SK-N-SH treated with all-trans-retinoic acid at 6 μM for 48 hours (cell line): ENCODE data around the gene ROBO1.

ENCODE experiments used
- ARNTL ChIP-seq: fragments of 450-650 bp; formaldehyde crosslinking; IDR thresholded peaks from 2 replicates; pipeline ENCODE4 v1.5.0; 2020; ENCODE audit warnings: low read depth, mild to moderate bottlenecking, moderate library complexity, borderline replicate concordance
- BACH2 ChIP-seq: fragments of 250-450 bp; sonication (Bioruptor Pico); IDR thresholded peaks from 2 replicates; pipeline ENCODE4 v1.9.0; 2021; ENCODE audit warnings: mild to moderate bottlenecking, borderline replicate concordance
- CREB5 ChIP-seq: fragments of 250-450 bp; sonication (Bioruptor Pico); IDR thresholded peaks from 2 replicates; pipeline ENCODE4 v1.5.1; 2020; ENCODE audit warnings: low read depth, mild to moderate bottlenecking, moderate library complexity
- CSRNP3 ChIP-seq: fragments of 250-450 bp; sonication (Bioruptor Pico); IDR thresholded peaks from 2 replicates; pipeline ENCODE4 v1.5.1; 2021; ENCODE audit warnings: mild to moderate bottlenecking, moderate library complexity
- GLIS3 ChIP-seq: fragments of 250-450 bp; sonication (Bioruptor Pico); IDR thresholded peaks from 2 replicates; pipeline ENCODE4 v1.5.0; 2020; ENCODE audit warnings: mild to moderate bottlenecking, moderate library complexity
- PATZ1 ChIP-seq: fragments of 250-450 bp; sonication (Bioruptor Pico); IDR thresholded peaks from 2 replicates; pipeline ENCODE4 v1.8.0; 2020; ENCODE audit warnings: mild to moderate bottlenecking, moderate library complexity, borderline replicate concordance
- RARB ChIP-seq: fragments of 250-450 bp; sonication (Bioruptor Pico); IDR thresholded peaks from 2 replicates; pipeline ENCODE4 v1.8.0; 2021; ENCODE audit warnings: mild to moderate bottlenecking, moderate library complexity
- SNAI2 ChIP-seq: fragments of 250-450 bp; sonication (Bioruptor Pico); IDR thresholded peaks from 2 replicates; pipeline ENCODE4 v1.5.0; 2020; ENCODE audit warnings: mild to moderate bottlenecking, moderate library complexity
- TOX ChIP-seq: fragments of 250-450 bp; sonication (Bioruptor Pico); IDR thresholded peaks from 2 replicates; pipeline ENCODE4 v1.8.0; 2021; ENCODE audit warnings: mild to moderate bottlenecking, moderate library complexity, borderline replicate concordance
- TSHZ2 ChIP-seq: fragments of 250-450 bp; sonication (Bioruptor Pico); IDR thresholded peaks from 2 replicates; pipeline ENCODE4 v1.5.0; 2020; ENCODE audit warnings: mild to moderate bottlenecking, moderate library complexity
- ZC3H10 ChIP-seq: fragments of 250-450 bp; sonication (Bioruptor Pico); IDR thresholded peaks from 2 replicates; pipeline ENCODE4 v1.5.1; 2021; ENCODE audit warnings: mild to moderate bottlenecking, moderate library complexity
- ZFP3 ChIP-seq: fragments of 250-450 bp; sonication (Bioruptor Pico); IDR thresholded peaks from 2 replicates; pipeline ENCODE4 v1.5.0; 2020; ENCODE audit warnings: mild to moderate bottlenecking, moderate library complexity
- ZFP30 ChIP-seq: fragments of 450-650 bp; formaldehyde crosslinking; IDR thresholded peaks from 2 replicates; pipeline ENCODE4 v1.5.0; 2022; ENCODE audit warnings: mild to moderate bottlenecking, moderate library complexity
- ZNF8 ChIP-seq: fragments of 450-650 bp; formaldehyde crosslinking; IDR thresholded peaks from 2 replicates; pipeline ENCODE4 v1.5.0; 2020; ENCODE audit warnings: mild to moderate bottlenecking, moderate library complexity

- TF ChIP-seq GLIS3 (CRISPR knock-in tag), result no peak
- TF ChIP-seq PATZ1 (CRISPR knock-in tag), result no peak
- no peak for TF ChIP-seq ZFP30 (CRISPR knock-in tag)
- TF ChIP-seq ZC3H10 (CRISPR knock-in tag), result no peak
- no peak for TF ChIP-seq ARNTL
- no peak for TF ChIP-seq BACH2 (CRISPR knock-in tag)
- no peak for TF ChIP-seq CSRNP3 (CRISPR knock-in tag)
- TF ChIP-seq CREB5, result no peak
- no peak for TF ChIP-seq ZFP3 (CRISPR knock-in tag)
- TF ChIP-seq TSHZ2 (CRISPR knock-in tag), result no peak
- TF ChIP-seq TOX (CRISPR knock-in tag), result no peak
- no peak for TF ChIP-seq SNAI2 (CRISPR knock-in tag)
- TF ChIP-seq RARB (CRISPR knock-in tag), result no peak
- TF ChIP-seq ZNF8 (CRISPR knock-in tag), result no peak
Measured at GRCh38 chr3:78972617-78973301, 795.0 kb downstream of the ROBO1 start.
